NCI-H2081 (cell line): ENCODE measurements around the gene MAEA.

Experiments
- DNase-seq, 2 experiments: peaks; one replicate each; lab custom pipeline; 2025; lab: John Stamatoyannopoulos, UW

The MAEA gene

DNA sequence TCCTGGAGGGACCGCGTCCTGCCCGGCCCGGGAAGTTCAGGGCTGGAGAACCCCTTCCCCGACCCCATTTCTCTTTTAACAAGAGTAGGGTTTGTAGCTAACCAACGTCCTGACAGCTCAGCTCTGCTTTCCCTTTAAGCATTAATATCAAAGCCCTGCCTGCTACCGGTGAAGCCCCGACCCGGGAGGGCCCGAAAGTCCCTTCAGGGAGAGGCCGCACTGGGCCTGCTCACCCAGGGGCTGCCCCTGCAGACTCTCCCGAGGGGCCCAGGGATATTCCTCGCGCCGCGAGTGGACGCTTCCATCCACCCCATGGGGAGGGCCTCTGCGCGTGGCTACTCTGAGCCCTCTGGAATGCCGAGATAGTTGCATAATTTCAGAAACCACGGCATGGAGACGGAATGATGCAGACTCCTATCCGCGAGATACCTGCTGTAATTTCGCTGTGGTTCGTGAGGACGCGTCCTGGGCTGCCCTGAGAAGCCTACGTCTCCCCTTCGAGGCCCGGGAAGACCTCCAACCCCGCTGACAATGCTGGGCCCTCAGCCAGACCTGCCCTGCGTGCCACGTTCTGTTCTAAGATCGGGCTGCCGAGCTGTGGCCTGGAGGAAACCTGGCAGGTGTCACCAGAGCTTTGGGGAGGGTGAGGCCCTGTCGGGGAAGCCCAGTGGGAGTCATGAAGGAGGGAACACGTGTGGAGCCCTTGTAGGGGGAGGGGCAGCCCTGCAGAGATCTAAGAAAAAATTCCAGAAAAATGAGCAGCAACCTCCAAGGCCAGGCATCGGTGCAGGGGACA lies 39.8 kb upstream of the MAEA start:
- peak; percentile 13 to 53 for DNase-seq

DNA sequence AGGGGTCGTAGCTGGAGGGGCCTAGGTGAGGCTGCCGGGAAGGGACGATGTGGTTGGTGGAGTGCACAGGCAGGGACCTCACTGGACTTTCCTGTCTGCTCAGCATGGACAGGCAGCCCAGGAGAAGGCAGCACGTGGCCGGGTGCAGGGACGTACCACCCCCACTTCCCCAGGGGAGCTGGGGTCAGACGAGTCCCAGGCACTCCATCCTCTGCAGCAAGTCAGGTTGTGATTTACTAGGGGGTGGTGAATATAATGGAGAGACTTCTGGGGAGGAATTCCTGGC lies 39.2 kb upstream of the MAEA start:
- DNase-seq, result no peak

DNA sequence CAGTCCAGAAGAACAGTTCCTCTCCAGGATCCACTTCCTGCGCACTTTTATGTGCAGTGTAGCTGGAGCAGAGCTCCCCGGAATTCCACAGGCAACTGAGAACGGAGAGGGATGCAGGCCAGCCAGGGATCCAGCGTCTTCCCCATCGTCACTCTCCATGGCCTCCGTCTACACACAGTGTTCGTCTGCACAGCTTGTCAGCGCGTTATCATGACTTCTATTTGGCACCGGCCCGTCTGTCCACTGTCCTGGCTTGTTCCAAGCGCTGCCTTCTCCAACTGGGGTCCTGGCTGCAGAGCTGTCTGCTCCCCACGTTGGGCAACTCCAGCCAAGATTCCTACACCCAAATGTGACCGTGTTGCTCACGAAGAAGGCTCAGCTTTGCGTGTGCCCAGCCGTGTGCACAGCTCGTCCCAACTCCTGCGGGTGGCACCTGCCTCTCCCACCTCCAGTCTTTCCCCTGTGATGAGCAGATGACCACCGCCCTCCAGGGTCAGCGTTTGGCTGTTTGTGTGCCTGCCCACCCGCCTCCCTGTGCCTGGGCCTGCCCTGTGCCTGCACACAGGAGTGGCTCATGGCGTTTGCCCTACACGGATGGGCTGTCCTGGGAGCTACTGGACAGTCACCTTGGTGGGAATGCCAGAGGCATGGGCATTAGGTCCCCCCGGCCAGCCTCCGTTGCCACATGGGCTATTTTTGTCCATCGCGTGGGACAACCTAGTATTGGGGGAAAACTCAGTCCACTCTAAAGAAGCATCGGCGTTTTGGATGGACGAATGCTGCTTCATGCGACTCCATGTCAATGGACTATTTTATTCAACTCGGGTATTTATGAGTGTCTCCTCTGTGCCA lies 38.5 kb upstream of the MAEA start:
- DNase-seq, result no peak

DNA sequence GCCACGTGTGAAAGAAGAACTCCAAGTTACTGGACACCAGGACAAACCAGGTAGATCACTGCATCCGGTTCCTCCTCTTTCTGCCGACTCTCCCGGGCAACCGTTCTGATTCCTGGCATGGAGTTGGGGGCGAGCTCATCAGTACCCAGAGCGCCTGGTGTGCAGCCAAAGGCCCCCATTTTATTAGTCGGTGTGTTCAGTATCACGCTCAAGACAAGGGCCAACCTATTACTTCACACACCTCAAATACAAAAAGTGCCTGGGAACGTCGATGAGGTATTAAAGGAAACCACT lies 38.0 kb upstream of the MAEA start:
- DNase-seq, result no peak

DNA sequence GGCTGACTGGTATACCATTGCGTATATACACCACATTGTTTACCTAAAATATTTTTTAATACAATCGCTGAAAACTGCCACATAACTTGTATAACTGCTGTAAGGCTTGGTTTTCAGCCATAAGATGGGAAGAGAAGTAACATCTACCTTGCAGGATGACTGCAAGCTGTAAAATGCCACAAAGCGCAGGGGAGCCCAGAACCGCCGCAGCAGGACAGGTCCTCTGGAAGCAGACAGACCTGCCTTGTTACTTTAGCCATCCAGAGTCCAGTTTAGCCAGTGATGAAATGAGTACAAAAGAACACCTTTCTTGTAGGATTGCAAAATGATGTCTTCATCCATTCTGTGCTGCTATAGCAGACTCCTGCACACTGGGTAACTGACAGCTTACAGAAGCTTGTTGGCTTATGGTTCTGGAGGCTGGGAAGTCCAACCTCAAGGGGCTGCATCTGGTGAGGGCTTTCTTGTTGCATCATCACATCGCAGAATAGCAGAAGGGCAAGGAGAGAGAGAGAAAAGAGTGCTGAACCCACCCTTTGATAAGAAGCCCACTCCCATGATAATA lies 36.7 kb upstream of the MAEA start:
- no peak for DNase-seq

DNA sequence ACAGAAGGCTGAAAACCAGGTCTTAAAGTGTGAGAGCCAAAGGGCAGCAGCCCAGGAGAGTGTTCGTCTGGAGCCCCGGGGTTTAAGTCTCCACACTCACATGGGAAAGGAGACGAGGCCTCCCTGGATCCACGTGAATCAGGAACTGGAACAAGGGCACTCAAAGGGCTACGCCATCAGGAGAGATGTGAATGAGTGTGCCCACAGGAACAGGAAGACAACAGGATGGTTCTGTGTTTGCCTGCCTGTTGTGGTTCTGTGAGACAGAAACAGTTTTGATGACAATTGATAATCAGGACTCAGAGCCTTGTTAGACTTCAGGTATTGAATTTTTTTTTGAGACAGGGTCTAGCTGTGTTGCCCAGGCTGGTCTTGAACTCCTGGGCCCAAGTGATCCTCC lies 35.9 kb upstream of the MAEA start:
- no peak for DNase-seq

DNA sequence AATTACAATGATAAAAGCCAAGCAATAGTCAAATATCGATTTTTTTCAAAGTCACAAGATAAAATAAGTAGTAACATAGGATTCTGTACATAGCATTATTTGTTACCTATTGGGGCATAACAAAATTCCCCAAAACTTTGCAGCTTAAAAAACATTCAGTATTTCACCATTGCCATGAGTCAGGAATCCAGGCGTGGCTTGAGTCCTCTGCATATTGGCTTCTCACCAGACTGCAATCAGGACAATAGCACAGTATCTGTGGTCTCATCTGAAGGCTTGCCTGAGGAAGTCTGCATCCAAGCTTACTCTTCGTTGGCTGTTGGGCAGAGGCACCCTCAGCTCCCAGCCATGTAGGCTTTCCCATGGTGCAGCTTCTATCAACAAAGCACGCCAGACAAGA lies 34.5 kb upstream of the MAEA start:
- no peak for DNase-seq

DNA sequence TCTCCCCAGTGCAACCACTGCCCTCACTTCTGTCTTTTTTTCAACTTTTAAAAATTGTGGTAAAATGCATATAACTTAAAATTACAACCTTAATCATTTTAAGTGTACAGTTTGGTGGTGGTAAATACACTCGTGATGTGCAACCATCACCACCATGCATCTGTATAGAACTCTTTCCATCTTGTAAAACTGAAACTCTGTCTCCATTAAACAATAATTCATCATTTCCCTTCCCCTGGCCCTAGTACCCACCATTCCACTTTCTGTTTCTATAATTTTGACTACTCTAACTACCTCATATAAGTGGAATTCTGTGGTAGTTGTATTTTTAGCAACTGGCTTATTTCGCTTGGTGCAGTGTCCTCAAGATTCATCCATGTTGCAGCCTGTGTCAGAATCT lies 34.0 kb upstream of the MAEA start:
- no peak for DNase-seq

DNA sequence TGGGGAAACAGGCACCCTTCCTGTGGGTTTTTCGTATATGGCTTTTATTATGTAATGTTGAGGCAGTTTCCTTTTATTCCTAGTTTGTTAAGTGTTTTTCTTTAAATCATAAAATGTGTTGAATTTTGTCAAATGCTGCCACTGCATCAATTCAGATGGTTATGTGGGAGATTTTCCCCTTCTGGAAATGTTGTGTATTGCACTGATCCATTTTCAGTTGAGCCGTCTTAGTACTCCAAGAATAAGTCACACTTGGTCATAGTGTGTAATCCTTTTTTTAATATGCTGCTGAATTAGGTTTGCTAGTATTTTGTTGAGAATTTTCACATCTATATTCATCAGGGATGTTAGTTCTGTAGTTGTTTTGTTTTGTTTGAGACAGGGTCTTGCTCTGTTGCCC lies 31.2 kb upstream of the MAEA start:
- no peak for DNase-seq

DNA sequence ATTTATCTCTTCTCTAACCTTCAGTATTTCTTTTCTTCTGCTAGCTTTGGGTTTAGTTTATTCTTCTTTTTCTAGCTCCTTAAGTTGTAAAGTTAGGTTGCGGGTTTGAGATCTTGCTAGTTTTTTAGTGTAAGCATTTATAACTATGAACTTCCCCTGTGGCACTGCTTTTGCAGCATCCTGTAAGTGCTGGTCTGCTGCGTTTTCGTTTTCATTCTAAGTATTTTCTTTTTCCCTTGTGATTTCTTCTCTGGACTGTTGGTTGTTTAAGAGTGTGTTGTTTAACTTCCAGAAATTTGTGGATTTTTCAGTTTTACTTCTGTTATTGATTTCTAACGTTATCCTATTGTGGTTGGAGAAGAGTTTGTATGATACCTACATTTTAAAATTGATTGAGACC lies 29.7 kb upstream of the MAEA start:
- DNase-seq, result no peak

DNA sequence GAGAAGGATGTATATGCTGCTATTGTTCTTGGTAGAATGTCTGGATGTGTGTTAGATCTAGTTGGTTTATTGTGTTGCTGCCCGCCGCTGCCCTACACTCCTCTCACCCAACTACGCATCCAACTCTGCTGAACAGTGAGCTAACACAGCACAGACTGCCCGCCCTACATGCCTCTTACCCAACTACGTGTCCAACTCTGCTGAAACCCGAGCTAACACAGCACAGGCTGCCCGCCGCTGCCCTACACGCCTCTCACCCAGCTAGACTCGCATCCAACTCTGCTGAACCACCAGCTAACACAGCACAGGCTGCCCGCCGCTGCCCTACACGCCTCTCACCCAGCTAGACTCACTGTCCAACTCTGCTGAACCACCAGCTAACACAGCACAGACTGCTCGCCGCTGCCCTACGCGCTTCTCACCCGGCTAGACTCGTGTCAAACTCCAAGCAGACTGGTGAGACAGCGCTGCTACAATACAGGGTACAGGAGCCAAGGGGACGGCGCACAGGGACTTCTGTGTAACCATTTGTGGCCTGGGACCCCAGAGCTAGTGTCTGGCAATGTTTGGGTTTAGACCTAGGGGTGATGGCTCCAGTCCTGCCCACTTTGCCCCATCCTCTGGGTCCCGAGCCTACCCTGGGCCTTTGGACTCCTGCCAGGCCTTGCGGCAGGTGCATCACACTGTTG lies 29.1 kb upstream of the MAEA start:
- DNase-seq, result no peak

DNA sequence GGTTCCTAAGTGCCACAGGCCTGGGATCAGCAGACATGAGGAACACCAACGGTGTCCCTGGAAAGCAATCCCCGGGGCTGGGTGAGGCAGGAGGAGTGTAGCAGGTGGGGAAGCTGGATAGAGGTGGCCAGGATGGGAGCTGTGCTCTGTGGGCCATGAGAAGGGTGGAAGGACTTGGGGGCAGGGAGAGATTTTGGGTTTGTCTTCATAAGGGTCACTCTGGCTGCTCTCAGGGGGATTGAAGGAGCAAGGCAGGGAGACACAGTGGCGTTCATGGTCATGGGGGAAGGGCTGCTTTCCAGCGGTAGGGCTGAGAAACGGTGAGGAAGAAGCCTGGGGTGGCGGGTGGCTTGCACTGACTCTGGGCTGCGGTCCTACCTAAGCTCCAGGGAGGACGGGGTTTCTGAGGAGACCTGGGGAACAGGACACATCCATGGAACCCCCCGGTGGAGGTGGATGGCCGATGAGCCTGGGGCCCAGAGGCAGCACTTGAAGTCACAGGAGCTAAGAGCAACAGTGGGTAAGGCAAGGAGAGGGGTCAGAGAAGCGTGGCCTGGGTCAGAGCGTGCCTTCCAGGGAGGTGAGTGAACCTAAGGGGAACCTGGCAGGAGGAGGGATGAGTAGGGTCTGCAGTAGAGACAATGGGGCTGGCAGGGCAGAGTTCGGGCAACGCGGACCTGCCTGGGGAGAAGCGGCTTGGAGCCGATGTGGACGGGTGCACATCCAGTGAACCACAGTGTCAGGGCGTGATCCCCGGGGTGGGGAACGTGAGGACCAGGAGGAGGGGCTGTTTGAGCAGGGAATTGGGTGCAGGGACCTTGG lies 28.4 kb upstream of the MAEA start:
- DNase-seq, result no peak

DNA sequence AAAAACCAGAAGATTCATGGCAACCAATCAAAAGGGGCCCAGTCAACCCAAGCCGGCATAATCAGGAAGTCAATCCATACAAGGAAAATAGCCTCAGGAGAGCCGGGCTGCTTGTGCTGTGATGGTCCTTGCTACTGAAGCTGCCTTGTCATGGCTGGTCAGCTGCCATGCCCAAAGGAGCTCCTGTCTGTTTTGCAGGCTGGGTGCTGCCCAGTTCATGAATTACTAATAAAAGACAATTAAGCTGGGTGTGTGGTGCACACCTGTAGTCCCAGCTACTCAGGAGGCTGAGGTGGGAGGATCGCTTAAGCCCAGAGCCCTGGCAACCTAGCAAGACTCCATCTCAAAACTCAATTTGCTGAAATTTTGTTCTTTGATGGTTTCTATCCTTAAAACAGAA lies 24.7 kb upstream of the MAEA start:
- DNase-seq, result no peak

DNA sequence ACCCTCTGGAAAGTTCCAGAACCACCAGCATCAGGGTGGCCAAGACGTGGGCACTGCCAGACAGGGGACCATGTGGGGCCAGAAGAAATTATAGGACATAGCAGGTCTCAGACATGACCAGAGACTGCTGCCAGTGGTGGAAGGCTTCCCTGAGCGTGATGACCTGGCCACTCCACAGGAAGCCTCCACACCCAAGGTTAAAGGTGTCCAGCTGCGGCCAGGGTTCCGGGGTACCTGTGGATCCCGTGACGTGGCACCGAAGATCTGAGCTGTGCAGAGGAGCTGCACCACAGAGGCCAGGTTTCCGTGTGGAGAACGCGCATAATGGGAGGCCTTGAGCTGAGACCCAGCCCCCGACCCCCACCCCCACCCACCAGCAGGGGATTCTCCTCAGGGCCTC lies 24.3 kb upstream of the MAEA start:
- no peak for DNase-seq

DNA sequence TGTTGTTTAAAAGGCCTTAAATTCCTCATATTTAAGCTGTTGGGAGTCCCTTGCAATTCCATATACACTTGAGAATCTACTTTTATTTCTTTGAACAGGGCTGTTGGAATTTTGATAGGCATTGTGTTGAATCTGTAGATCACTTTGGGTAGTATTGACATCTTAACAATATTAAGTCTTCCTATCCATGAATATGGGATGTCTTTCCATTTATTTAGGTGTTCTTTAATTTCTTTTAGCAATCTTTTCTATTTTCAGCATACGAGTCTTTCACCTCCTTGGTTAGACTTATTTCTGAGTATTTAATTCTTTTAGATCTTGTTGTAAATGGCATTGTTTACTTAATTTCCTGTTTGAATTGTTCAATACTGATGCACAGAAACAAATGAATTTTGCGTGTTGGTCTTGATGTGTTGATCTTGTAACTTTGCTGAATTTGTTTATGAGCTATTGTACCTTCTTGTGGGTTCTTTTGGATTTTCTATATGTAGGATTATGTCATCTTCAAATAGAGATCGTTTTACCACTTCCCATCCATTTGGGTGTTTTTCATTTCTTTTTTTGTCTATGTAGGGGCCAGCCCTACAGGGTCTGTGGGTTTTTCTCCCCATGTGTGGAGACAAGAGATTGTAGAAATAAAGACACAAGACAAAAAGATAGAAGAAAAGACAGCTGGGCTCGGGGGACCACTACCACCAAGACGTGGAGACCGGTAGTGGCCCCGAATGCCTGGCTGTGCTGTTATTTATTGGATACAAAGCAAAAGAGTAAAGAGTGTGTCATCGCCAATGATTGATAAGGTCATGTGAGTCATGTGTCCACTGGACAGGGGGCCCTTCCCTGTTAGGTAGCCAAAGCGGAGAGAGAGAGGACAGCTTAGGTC lies 22.6 kb upstream of the MAEA start:
- DNase-seq, result no peak

DNA sequence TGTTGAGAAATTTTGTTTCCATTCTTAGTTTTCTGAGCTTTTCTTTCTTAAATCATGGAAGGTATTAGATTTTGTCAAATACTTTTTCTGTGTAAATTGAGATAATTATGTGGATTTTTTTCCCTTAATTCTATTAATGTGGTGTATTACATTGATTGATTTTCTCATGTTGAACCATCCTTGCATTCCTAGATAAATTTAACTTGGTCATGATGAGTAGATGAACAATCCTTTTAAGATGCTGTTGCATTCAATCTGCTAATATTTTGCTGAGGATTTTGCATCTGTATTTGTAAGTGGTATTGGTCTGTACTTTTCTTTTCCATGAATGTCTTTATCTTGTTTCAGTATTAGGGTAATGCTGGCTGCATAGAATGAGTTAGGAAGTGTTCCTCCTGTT lies 20.5 kb upstream of the MAEA start:
- no peak for DNase-seq

DNA sequence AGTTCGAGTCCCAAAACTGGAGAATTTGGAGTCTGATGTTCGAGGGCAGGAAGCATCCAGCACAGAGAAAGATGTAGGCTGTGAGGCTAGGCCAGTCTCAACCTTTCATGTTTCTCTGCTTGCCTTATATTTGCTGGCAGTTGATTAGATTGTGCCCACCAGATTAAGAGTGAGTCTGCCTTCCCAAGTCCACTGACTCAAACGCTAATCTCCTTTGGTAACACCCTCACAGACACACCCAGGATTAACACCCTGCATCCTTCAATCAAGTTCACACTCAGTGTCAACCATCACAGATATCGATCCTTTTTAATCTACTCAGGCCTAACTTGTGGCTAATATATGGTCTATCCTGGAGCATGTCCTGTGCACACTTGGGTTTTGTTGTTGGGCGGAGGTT lies 18.0 kb upstream of the MAEA start:
- no peak for DNase-seq

DNA sequence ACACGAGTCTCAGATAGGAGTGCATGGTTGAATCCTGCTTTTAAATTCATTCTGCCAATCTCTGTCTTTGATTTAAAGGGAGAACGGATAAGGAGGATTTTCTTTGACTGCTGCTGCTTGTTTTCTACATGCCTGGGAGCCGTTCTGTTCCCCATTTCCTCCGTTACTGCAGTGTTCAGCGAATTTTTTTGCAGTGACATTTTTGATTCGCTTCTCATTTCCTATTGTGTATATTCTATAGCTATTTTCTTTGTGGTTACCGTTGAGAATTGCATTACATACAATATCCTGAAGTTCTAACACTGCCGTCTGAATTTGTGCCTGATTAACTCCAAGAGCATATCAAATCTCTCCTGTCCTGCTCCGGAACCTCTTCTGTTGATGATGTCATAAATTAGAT lies 14.8 kb upstream of the MAEA start:
- DNase-seq, result no peak

DNA sequence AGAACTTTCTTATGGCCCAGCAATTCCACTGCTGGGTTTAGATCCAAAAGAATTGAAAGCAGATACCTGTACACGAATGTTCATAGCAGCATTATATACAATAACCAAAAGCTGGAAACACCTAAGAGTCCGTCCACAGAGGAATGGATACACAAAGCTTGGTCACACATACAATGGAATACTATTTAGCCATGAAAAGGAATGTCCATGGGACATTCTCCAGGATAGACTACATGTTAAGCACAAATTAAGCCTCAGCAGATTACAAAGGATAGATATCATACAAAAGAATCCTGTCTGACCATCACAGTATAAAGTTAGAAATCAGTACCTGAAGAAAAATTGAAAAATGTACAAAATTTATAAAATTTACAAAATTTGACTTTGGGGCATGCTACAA lies 12.7 kb upstream of the MAEA start:
- no peak for DNase-seq

DNA sequence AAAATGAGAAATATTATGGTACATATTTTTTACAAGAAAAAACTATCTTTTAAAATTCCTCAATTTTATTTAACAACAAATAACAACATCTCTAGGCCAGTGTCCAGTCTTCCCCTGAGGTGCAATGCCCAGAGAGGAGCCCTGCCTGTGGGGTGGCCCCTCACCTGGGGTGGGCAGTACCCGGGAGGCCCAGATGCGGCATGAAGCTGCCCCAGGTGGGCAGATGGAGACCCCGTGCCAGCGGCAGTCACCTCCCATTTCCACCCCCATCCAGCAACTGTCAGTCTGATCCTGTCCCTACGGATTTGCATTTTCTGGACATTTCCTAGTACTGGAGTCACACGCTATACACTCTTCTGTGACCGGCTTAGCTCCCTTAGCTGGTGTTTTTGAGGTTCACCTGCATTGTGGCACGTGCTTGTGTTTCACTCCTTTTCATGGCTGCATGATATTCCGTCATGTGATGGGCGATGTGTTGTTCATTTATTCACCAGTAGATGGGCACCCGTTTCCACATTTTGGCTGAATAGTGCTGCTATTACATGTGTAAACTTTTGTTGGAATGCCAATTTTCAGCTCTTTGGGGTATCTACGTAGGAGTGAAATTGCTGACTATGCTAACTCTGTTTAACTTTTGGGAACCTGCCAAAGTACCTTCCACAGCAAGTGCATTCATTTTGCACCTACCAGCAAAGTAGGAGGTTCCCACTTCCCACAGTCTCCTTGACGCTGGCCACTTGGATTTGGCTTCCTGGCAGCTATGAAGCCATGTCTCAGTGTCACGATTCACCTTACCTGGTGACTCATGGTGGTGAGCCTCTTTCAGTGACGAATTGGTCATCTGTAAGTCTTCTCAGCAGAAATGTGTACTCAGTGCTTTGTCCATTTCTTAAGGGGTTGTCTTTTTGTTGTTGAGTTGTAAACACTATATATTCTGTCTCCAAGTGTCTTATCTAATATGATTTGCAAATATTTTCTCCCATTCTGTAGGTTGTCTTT lies 11.7 kb upstream of the MAEA start:
- DNase-seq, result no peak
